HG03066 (cell line): ENCODE data around the gene KDM4B.

ENCODE experiments used
- ATAC-seq: cut with Tn5 transposase; IDR thresholded peaks from one replicate; pipeline ENCODE4 v1.9.1; 2021; ENCODE audit warnings: low read depth; ENCODE audit not compliant: unreplicated experiment

Gene KDM4B

GRCh38 chr19:5030822-5031221, 61.9 kb downstream of the KDM4B start:
- ATAC-seq, result no peak

GRCh38 chr19:5031231-5032100, 62.6 kb downstream of the KDM4B start:
- no peak for ATAC-seq

- no peak for ATAC-seq
These were observed 63.4 kb downstream of the KDM4B start for GRCh38 chr19:5032101-5032967.

GRCh38 chr19:5035105-5035761, 66.3 kb downstream of the KDM4B start:
- ATAC-seq, result no peak

- ATAC-seq, result no peak
These were observed 67.1 kb downstream of the KDM4B start for GRCh38 chr19:5035793-5036697.

GRCh38 chr19:5036698-5037563, 68.0 kb downstream of the KDM4B start:
- no peak for ATAC-seq

- no peak for ATAC-seq
These were observed 69.0 kb downstream of the KDM4B start for GRCh38 chr19:5037936-5038335.

GRCh38 chr19:5038631-5039271, 69.8 kb downstream of the KDM4B start:
- no peak for ATAC-seq

GRCh38 chr19:5039642-5040543, 71.0 kb downstream of the KDM4B start:
- ATAC-seq, result no peak

GRCh38 chr19:5040544-5041167, 71.7 kb downstream of the KDM4B start:
- no peak for ATAC-seq

- no peak for ATAC-seq
These were observed 72.4 kb downstream of the KDM4B start for GRCh38 chr19:5041168-5041912.

GRCh38 chr19:5041913-5042187, 72.9 kb downstream of the KDM4B start:
- ATAC-seq, result no peak

- ATAC-seq, result no peak
These were observed 73.6 kb downstream of the KDM4B start for GRCh38 chr19:5042556-5042955.

GRCh38 chr19:5045029-5045428, 76.1 kb downstream of the KDM4B start:
- ATAC-seq, result no peak

- no peak for ATAC-seq
These were observed 77.0 kb downstream of the KDM4B start for GRCh38 chr19:5045956-5046338.

GRCh38 chr19:5046339-5047039, 77.6 kb downstream of the KDM4B start:
- no peak for ATAC-seq
